ENCODE measurements around the gene PI4K2A.
"Not testable (repeated sequence)": the region's sequence is repeated elsewhere in the genome, so short reads cannot be mapped to it uniquely, and the experiment has no call there.

The PI4K2A gene

GRCh38 chr10:97632949-97633884, 7.3 kb upstream of the PI4K2A start, which contains the start of gene MORN4:
Gene MORN4 (minus strand): TSS chr10:97633500. CDS start chr10:97619653, 13,847 bp downstream.
- DNase-seq = peak; percentile 74 to 76

GRCh38 chr10:97633921-97634320, 6.5 kb upstream of the PI4K2A start:
- no peak for DNase-seq

- no peak for DNase-seq
Observed at GRCh38 chr10:97635577-97635976, 4.9 kb upstream of the PI4K2A start.

- not testable (repeated sequence) for DNase-seq
Observed at GRCh38 chr10:97639090-97639489, 1.4 kb upstream of the PI4K2A start.

GRCh38 chr10:97640868-97641811, 669 bp downstream of the PI4K2A start:
- no peak for DNase-seq

GRCh38 chr10:97642471-97643159, 2.1 kb downstream of the PI4K2A start:
- not testable (repeated sequence) for DNase-seq

GRCh38 chr10:97643441-97643985, 3.0 kb downstream of the PI4K2A start:
- no peak for DNase-seq

- no peak for DNase-seq
Observed at GRCh38 chr10:97644936-97645335, 4.5 kb downstream of the PI4K2A start.

- DNase-seq = no peak
Observed at GRCh38 chr10:97647556-97647955, 7.1 kb downstream of the PI4K2A start.

- no peak for DNase-seq
Observed at GRCh38 chr10:97648562-97649404, 8.3 kb downstream of the PI4K2A start.

- not testable (repeated sequence) for DNase-seq
Observed at GRCh38 chr10:97649405-97649750, 8.9 kb downstream of the PI4K2A start.

GRCh38 chr10:97650726-97651125, 10.3 kb downstream of the PI4K2A start:
- DNase-seq = no peak

- no peak for DNase-seq
Observed at GRCh38 chr10:97651773-97652172, 11.3 kb downstream of the PI4K2A start.

GRCh38 chr10:97656777-97657176, 16.3 kb downstream of the PI4K2A start:
- DNase-seq = no peak

- DNase-seq = no peak
Observed at GRCh38 chr10:97659589-97659988, 19.1 kb downstream of the PI4K2A start.

GRCh38 chr10:97664282-97664850, 23.9 kb downstream of the PI4K2A start:
- DNase-seq = no peak

GRCh38 chr10:97666992-97667391, 26.5 kb downstream of the PI4K2A start:
- no peak for DNase-seq

GRCh38 chr10:97667463-97667862, 27.0 kb downstream of the PI4K2A start:
- no peak for DNase-seq

GRCh38 chr10:97669571-97669970, 29.1 kb downstream of the PI4K2A start:
- no peak for DNase-seq

- DNase-seq = no peak
Observed at GRCh38 chr10:97673736-97674525, 33.5 kb downstream of the PI4K2A start.

All from NCI-H524 (cell line).